GM12878 (cell line): ENCODE data around the gene METTL23. TPM values are rescaled to one million over a fixed set of nuclear protein-coding genes. Genes with fewer than 3 reads are reported as not detected.
"Not testable (repeated sequence)": the region's sequence is repeated elsewhere in the genome, so short reads cannot be mapped to it uniquely, and the experiment has no call there.

Experiments
- ATAC-seq: fragments of 200-7000 bp; cut with Tn5 transposase; 3 replicates; pipeline ENCODE4 v1.9.1; 2020; ENCODE audit warnings: mild to moderate bottlenecking, moderate library complexity
- BruUV-seq: library from RNA; stranded (reverse); fragments of 400-500 nt; replicated peaks from 2 replicates; lab custom pipeline; 2021; lab: Mats Ljungman, UMichigan
- CTCF ChIA-PET: fragments of 300-600 bp; sonication (Branson Sonifier 250); formaldehyde crosslinking; extraction: SDS; loops from one replicate; lab custom pipeline; 2021; ENCODE audit warnings: inconsistent platforms; lab: Yijun Ruan, JAX
- POLR2A ChIA-PET: fragments of 350-600 bp; formaldehyde crosslinking; extraction: SDS; loops from one replicate; lab custom pipeline; 2021; ENCODE audit warnings: inconsistent platforms; lab: Charles Lee
- RAD21 ChIA-PET: fragments of 300-600 bp; sonication (Branson Sonifier 250); formaldehyde crosslinking; loops from one replicate; lab custom pipeline; 2023; ENCODE audit warnings: antibody characterized with exemption; ENCODE audit not compliant: unreplicated experiment; lab: Charles Lee
- SMC1A ChIA-PET: fragments of 300-600 bp; sonication (Branson Sonifier 250); formaldehyde crosslinking; loops from one replicate; lab custom pipeline; 2023; ENCODE audit not compliant: unreplicated experiment, uncharacterized antibody; lab: Charles Lee
- DNase-seq: peaks from one replicate; pipeline ENCODE4 v3.0.0-alpha.2; 2011; ENCODE audit warnings: low read depth, low spot score
- FAIRE-seq: peaks from 3 replicates; lab custom pipeline; 2011; peaks lifted over from hg19 to GRCh38; lab: Jason Lieb, UNC
- H2AFZ ChIP-seq: 2 replicates; pipeline ENCODE4 v1.6.0; 2011; ENCODE audit warnings: low read depth, low read length, control low read depth; ENCODE audit not compliant: control insufficient read depth
- H3K27ac ChIP-seq: 2 replicates; pipeline ENCODE4 v1.5.1; 2011; ENCODE audit warnings: control low read depth; ENCODE audit not compliant: control insufficient read depth, insufficient read depth
- H3K27me3 ChIP-seq, 2 experiments: replicated peaks in 1 of 2; 2 replicates each; pipeline versions ENCODE4 v1.6.0 to v1.6.1; 2011; ENCODE audit warnings: low read length in 1 of 2; ENCODE audit not compliant: control insufficient read depth in 2 of 2, insufficient read depth in 2 of 2
- H3K36me3 ChIP-seq, 2 experiments: 2 replicates each; pipeline ENCODE4 v1.5.1; 2011; ENCODE audit warnings: low read length in 1 of 2; ENCODE audit not compliant: control insufficient read depth in 2 of 2, insufficient read depth in 2 of 2
- H3K4me1 ChIP-seq: 2 replicates; pipeline ENCODE4 v1.6.1; 2011; ENCODE audit warnings: mild to moderate bottlenecking, low read length, moderate library complexity, mixed read lengths; ENCODE audit not compliant: control insufficient read depth, insufficient read depth
- H3K4me2 ChIP-seq: 2 replicates; pipeline ENCODE4 v1.6.0; 2011; ENCODE audit warnings: control low read depth; ENCODE audit not compliant: control insufficient read depth, insufficient read depth
- H3K4me3 ChIP-seq: fragments of 200-600 bp; sonication (generic); 2 replicates; pipeline ENCODE4 v1.5.1; 2016
- H3K79me2 ChIP-seq: 2 replicates; pipeline ENCODE4 v1.6.0; 2011; ENCODE audit warnings: low read length; ENCODE audit not compliant: control insufficient read depth, insufficient read depth
- H3K9ac ChIP-seq: 2 replicates; pipeline ENCODE4 v1.8.0; 2011; ENCODE audit warnings: low read length, control low read depth, mixed read lengths; ENCODE audit not compliant: control insufficient read depth, insufficient read depth
- H3K9me3 ChIP-seq: replicated peaks from 3 replicates; pipeline ENCODE4 v1.5.1; 2011; ENCODE audit warnings: mild to moderate bottlenecking, low read length; ENCODE audit not compliant: control insufficient read depth, insufficient read depth
- H4K20me1 ChIP-seq: 2 replicates; pipeline ENCODE4 v1.6.0; 2011; ENCODE audit not compliant: control insufficient read depth, insufficient read depth
- CHD4 ChIP-seq: fragments of 200-600 bp; sonication (generic); IDR thresholded peaks from 2 replicates; pipeline ENCODE4 v1.6.1; 2016; ENCODE audit warnings: mild to moderate bottlenecking
- MTA3 ChIP-seq: IDR thresholded peaks from 2 replicates; pipeline ENCODE4 v1.6.1; 2012; ENCODE audit warnings: low read length, inconsistent platforms, borderline replicate concordance
- SMC3 ChIP-seq: IDR thresholded peaks from 2 replicates; pipeline ENCODE4 v1.6.1; 2011; ENCODE audit warnings: low read length, improper control_type of control experiment, borderline replicate concordance
- WGBS: methylation state at CpG from one replicate; pipeline ENCODE4 v1.1.6; 2016; ENCODE audit warnings: low lambda C conversion rate; ENCODE audit not compliant: insufficient replicate concordance, insufficient coverage; ENCODE audit errors: missing lambda C conversion rate; 5-methylcytosine and 5-hydroxymethylcytosine counted together
- in situ Hi-C: fragments of 300-500 bp; cut with MboI; formaldehyde crosslinking; loops from 9 replicates; pipeline ENCODE4 v1.14.3; 2018; ENCODE audit warnings: mixed read lengths
- intact Hi-C: fragments of 100-400 bp; cut with micrococcal nuclease; formaldehyde crosslinking; loops from one replicate; pipeline ENCODE4 v1.14.2; 2022; ENCODE audit not compliant: unreplicated experiment
- polyA plus RNA-seq, 11 experiments: library from polyadenylated mRNA; depleted of rRNA in 4 of 11; unstranded in 6 of 11; stranded (reverse) in 5 of 11; fragments of >200 nt; fragmentation: Nextera tagmentation in 4 of 11; fragmentation: Illumina TruSeq in 1 of 11; extraction: Ambion mirVana in 4 of 11; extraction: Trizol in 1 of 11; gene quantifications; 1 replicate in 1 of 11; 2 replicates in 10 of 11; pipeline versions ENCODE4 v1.2.1 to v1.2.3, GENCODE V29; 2011 to 2016; ENCODE audit warnings: inconsistent platforms in 2 of 11, missing spikeins in 2 of 11, low read depth in 1 of 11
- total RNA-seq, 4 experiments: library from RNA; depleted of rRNA in 3 of 4; stranded (reverse); fragments of >200 nt in 3 of 4; fragmentation: Illumina TruSeq in 1 of 4; extraction: Trizol in 1 of 4; gene quantifications; 2 replicates each; pipeline versions ENCODE4 v1.2.1 to v1.2.3, GENCODE V29; 2013 to 2021

Gene METTL23
- total and polyA plus RNA-seq, 10 of the 15 experiments (the other 5 are each of a cell fraction or from before 2014, with no cell fraction given), result 25.6 to 61.5 (median 30.9) TPM

- BruUV-seq, H3K27ac ChIP-seq, H3K9ac ChIP-seq, in situ Hi-C loops, H3K4me1 ChIP-seq, FAIRE-seq, H4K20me1 ChIP-seq, RAD21 ChIA-PET, H3K9me3 ChIP-seq, H2AFZ ChIP-seq, intact Hi-C loops, H3K4me3 ChIP-seq, SMC1A ChIA-PET, H3K27me3 ChIP-seq, DNase-seq, ATAC-seq, H3K4me2 ChIP-seq: not testable (repeated sequence)
- Histone ChIP-seq H3K36me3 (peaks cover 12 to 32% of the 10 kb centered on the region in 2 experiments), H3K79me2 (peaks cover 44% of the 10 kb centered on the region)
- 98% methylated on average over 8 of the region's 8 CpGs for WGBS
- POLR2A ChIA-PET, result interaction anchor here (0.6 to 1.9 kb wide), 2 partner anchors 10 to 345 kb away, joined by 3 to 5 read pairs; no protein-coding TSS in a partner anchor
- CTCF ChIA-PET, result interaction anchor here (0.6 to 7.2 kb wide), 4 partner anchors 8 to 15 kb away, joined by 3 to 65 read pairs (median 4); no protein-coding TSS in a partner anchor
Observed at GRCh38 chr17:76722977-76723376, 3.7 kb upstream of the METTL23 start.

GRCh38 chr17:76723812-76724211 lies 2.8 kb upstream of the METTL23 start:
- DNase-seq, result no peak
- no peaks in the 10 kb centered on the region for H4K20me1 ChIP-seq
- WGBS, result 97% methylated on average over 9 of the region's 9 CpGs
- ATAC-seq, result no peak
- no peaks in the 10 kb centered on the region for H3K27me3 ChIP-seq
- 0 out of 2 replicates have a peak overlapping the region, but pooled peaks have one; percentile 7 for H3K4me2 ChIP-seq
- intact Hi-C loops (no loop called here), in situ Hi-C loops (no loop called here)
- peaks cover 7 to 24% of the 10 kb centered on the region in 2 experiments for H3K36me3 ChIP-seq
- H3K4me3 ChIP-seq, result no peak overlapping the region
- no peaks in the 10 kb centered on the region for H3K4me1 ChIP-seq
- FAIRE-seq, result no peak
- no peak overlapping the region for H2AFZ ChIP-seq
- CTCF ChIA-PET, result interaction anchor here (1.4 to 7.2 kb wide), 3 partner anchors 9 to 43 kb away, joined by 6 to 65 read pairs (median 6); no protein-coding TSS in a partner anchor
- H3K79me2 ChIP-seq, result peaks cover 51% of the 10 kb centered on the region
- POLR2A ChIA-PET, result no interaction called here
- no peak overlapping the region for H3K27ac ChIP-seq
- TSS peak; percentile 25 for BruUV-seq
- H3K9me3 ChIP-seq, result no peaks in the 10 kb centered on the region
- RAD21 ChIA-PET, result no interaction called here
- SMC1A ChIA-PET, result no interaction called here
- TF ChIP-seq SMC3 (no peak), CHD4 (no peak), MTA3 (no peak)
- TF ChIP-seq, all 136 proteins: peak for 0
- H3K9ac ChIP-seq, result no peak overlapping the region
